HCT116 (cell line): ENCODE data around the gene TMEM98. TPM values are rescaled to one million over a fixed set of nuclear protein-coding genes. Genes with fewer than 3 reads are reported as not detected.

Source experiments
- total RNA-seq: library from RNA; stranded (reverse); gene quantifications from one replicate; pipeline ENCODE4 v1.2.1, GENCODE V29; 2021; ENCODE audit not compliant: unreplicated experiment

Gene TMEM98
- total RNA-seq, 1 experiment from 2014 or later = 29.3 TPM

Other genes with a start within 250 kb of the TMEM98 start
- 35.7 TPM for gene MYO1D, start 51.0 kb upstream of the TMEM98 start, total RNA-seq
- gene SPACA3, start 63.7 kb downstream of the TMEM98 start, total RNA-seq = not detected